GM19468 (cell line): ENCODE data around the gene CHST8.
"Not testable (repeated sequence)": the region's sequence is repeated elsewhere in the genome, so short reads cannot be mapped to it uniquely, and the experiment has no call there.

ENCODE experiments used
- ATAC-seq: cut with Tn5 transposase; IDR thresholded peaks from one replicate; pipeline ENCODE4 v1.9.1; 2021; ENCODE audit warnings: mild to moderate bottlenecking, moderate library complexity, moderate number of reproducible peaks; ENCODE audit not compliant: unreplicated experiment; ENCODE audit errors: extremely low read depth

CHST8 gene

DNA sequence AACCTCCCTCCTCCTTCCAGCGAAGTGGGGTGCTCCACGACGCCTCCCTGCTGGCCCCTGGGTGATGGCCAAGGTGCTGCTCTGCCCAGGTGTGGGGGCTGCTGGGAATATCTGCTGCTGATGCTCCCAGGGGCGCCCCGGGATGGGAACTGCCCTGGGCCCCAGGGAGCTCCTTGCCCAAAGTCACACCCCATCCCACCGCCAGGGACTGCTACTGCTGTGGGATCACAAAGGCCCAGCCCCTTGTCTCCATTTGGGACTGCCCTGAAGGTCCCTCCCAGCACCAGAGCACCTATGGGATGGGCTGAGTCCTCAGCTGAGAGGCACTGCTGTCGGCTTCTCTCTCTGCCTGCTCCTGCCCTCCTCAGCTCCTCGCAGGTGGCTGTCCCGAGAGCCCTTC, 19.0 kb downstream of the CHST8 start:
- no peak for ATAC-seq

- no peak for ATAC-seq
Observed at GRCh38 chr19:33641261-33641660, 19.5 kb downstream of the CHST8 start.

DNA sequence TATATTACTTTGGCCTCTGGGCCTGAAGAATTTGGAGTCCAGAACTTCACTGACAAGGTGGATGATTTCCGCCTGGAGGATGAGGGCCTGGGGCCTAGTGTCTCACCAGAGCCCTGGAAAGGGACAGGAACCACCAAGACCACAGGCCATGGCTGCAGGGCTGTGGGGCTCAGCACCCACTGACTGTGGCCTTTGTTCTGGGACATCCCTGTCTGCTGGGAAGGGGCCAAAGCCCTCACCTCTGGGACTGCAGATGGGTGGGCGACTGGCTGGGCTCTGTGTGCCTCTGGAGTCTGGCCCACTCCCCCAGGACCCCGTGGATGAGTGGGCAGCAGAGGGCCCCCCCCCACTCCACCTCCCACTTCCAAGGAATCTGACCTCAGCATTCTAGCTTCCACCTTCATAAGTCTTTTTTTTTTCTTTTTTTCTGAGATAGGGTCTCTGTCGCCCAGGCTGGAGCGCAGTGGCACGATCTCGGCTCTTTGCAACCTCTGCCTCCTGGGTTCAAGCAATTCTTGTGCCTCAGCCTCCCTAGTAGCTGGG, 20.3 kb downstream of the CHST8 start:
- no peak for ATAC-seq

- no peak for ATAC-seq
Observed at GRCh38 chr19:33644284-33644836, 22.6 kb downstream of the CHST8 start.

- no peak for ATAC-seq
Observed at GRCh38 chr19:33646306-33646705, 24.6 kb downstream of the CHST8 start.

- ATAC-seq: no peak
Observed at GRCh38 chr19:33647146-33647545, 25.4 kb downstream of the CHST8 start.

DNA sequence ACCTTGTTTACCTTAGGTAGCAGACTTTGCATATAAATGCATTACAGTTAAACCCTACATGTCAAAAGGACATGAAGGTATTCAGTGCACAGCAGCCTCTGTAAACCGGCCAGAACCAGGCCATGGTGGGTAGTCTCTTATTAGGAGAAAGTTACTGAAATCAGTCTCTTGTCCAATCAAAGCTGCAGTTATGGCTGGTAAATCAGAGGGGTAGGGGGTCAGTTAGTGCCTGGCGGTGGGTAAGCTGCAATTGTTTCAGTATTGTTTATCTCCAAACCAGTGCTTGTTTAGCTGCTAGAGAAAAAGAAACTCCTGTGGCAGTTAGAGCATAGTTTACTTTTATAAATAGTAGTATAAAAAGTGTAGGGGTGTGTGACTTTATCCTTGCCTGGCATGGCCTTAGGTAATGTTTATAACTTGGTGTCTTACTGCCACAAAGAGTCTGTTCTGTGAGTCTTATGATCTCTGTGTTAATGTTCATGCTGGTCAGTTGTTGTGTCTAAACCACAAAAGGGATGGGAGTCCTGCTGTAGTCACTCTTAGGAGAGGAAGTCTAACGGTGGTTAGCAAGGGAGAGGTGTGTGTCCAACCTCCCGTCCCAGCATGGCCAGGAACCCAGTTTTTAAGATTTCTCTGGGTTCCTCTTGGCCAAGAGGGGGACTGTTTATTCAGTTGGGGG, 28.0 kb downstream of the CHST8 start:
- no peak for ATAC-seq

DNA sequence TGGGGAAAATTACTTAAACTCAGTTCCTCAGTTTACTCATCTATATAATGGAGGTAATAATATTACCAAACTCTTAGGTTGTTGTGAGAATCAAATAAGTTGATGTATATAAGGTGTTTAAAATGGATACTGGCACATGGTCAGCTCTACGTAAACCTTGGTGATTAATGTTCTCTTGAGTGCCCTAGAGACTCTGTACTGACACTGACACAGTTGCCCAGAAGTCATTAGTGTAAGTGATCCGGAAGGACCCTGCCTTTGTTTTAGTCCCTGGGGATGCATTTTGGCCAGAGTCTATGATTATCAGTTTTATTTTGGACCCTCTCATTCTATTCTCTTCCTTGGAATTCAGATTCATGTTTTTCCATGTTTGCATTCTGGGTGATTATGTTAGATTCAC, 31.9 kb downstream of the CHST8 start:
- no peak for ATAC-seq

- ATAC-seq: no peak
Observed at GRCh38 chr19:33654840-33655508, 33.2 kb downstream of the CHST8 start.

- ATAC-seq: no peak
Observed at GRCh38 chr19:33659835-33660234, 38.1 kb downstream of the CHST8 start.

- no peak for ATAC-seq
Observed at GRCh38 chr19:33660410-33661124, 38.8 kb downstream of the CHST8 start.

- ATAC-seq: no peak
Observed at GRCh38 chr19:33661336-33661735, 39.6 kb downstream of the CHST8 start.

DNA sequence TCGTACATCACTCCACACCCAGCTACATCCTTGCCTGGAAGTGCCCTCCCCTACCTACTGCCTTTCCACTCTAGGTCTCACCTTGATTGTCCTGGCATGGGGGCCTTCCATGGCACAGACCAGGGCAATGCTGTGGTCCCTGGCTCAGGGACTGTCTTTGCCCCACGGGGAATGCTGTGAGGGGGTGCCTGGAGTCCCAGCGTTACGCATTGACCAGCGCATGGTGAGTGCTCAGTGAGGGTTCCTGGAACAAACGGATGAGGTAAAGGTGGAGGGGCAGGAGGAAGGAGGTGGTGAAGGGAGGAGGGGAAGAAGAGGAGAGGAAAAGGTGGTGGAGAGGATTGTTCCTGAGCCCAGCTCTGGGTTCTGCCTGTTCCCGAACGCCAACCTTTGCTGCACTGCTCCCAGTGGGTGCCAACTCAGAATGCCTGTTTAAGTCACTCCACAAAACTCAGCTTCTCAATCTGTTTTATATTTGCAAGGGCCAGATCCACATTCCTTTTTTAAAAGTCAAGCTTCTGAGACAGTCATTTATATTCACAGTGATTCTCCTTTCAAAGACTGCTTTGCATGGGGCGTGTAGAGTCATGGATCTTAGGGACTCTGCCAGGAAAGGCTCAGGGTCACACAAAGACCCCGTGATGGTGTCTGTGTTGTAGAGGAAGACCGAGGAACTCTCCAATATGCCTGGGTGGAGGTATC, 40.8 kb downstream of the CHST8 start:
- ATAC-seq: no peak

GRCh38 chr19:33663316-33663715, 41.6 kb downstream of the CHST8 start:
- ATAC-seq: not testable (repeated sequence)

GRCh38 chr19:33664744-33665143, 43.0 kb downstream of the CHST8 start:
- no peak for ATAC-seq

GRCh38 chr19:33665776-33666595, 44.2 kb downstream of the CHST8 start:
- no peak for ATAC-seq

DNA sequence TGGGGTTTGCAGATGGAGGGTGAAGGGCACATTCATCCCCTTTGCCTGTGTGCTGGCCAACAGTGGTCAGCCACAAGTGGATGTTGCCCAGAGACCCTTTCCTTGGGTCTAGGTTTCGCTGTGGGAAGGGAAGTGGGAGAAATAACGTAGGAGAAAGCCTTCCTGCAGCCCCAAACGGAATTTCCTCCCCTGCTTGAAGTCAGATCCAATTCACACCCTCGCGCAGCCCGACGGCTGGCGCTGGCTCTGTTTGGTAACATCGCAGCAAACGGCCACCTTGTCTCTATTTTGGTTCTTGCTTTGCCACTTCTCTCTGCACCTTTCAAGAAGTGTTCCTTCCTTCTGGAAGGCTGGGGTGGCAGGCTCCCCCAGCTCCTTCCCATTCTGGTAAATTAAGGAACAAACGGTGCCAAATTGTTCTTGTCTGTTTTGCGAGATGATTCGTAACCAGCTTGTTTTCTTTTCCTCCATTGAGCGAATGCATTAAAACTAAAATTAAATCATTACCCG, 45.4 kb downstream of the CHST8 start:
- ATAC-seq: no peak

- ATAC-seq: no peak
Observed at GRCh38 chr19:33667881-33668280, 46.1 kb downstream of the CHST8 start.

GRCh38 chr19:33668968-33669367, 47.2 kb downstream of the CHST8 start:
- ATAC-seq: no peak
